ENCODE results near the gene ZNF688.

Gene ZNF688

DNA sequence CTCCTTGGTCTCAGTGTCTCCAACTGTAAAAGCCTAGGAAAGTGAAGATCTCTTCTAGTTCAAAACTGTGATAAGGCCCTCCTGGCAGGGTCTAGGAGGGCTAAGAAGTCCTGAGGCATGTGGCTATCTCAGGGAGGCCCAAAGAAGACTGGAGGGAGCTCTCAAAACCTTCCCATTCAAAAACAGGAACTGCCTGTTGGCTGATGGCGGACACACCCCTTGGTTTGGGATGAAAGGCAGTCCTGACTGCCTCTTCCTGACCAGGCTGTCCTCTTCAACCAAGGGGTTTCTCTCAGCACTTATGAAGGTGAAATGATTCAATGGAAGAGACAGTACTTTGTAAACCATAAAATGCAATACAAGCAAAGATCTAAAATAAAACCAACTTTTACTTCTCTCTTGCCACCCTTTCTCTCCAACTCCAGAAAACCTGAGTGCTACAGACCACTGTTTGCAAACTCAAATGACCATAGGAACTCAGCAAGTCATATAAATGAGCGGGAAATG lies 18.1 kb downstream of the ZNF688 start:
- TF ChIP-seq, protein P1, sequence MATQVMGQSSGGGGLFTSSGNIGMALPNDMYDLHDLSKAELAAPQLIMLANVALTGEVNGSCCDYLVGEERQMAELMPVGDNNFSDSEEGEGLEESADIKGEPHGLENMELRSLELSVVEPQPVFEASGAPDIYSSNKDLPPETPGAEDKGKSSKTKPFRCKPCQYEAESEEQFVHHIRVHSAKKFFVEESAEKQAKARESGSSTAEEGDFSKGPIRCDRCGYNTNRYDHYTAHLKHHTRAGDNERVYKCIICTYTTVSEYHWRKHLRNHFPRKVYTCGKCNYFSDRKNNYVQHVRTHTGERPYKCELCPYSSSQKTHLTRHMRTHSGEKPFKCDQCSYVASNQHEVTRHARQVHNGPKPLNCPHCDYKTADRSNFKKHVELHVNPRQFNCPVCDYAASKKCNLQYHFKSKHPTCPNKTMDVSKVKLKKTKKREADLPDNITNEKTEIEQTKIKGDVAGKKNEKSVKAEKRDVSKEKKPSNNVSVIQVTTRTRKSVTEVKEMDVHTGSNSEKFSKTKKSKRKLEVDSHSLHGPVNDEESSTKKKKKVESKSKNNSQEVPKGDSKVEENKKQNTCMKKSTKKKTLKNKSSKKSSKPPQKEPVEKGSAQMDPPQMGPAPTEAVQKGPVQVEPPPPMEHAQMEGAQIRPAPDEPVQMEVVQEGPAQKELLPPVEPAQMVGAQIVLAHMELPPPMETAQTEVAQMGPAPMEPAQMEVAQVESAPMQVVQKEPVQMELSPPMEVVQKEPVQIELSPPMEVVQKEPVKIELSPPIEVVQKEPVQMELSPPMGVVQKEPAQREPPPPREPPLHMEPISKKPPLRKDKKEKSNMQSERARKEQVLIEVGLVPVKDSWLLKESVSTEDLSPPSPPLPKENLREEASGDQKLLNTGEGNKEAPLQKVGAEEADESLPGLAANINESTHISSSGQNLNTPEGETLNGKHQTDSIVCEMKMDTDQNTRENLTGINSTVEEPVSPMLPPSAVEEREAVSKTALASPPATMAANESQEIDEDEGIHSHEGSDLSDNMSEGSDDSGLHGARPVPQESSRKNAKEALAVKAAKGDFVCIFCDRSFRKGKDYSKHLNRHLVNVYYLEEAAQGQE (IDR thresholded peaks at IDR 0.05; ENCODE audit: insufficient replicate concordance, low read depth) = no peak
- TF ChIP-seq SPI1 (IDR thresholded peaks at IDR 0.05; ENCODE audit: borderline replicate concordance, low read depth) = peak; percentile 98
- Histone ChIP-seq H3K4me3 (replicated peaks; ENCODE audit: insufficient read depth, low read length) (no peak overlapping the region), H3K27me3 (ENCODE audit: insufficient read depth, poor library complexity, severe bottlenecking) (no peaks in the 10 kb centered on the region), H3K27ac (replicated peaks) (no peak overlapping the region)
- DNase-seq (ENCODE audit: low read depth in 1 of 2, low spot score in 1 of 2) = peak in 1 of 2 experiments; percentile 46

DNA sequence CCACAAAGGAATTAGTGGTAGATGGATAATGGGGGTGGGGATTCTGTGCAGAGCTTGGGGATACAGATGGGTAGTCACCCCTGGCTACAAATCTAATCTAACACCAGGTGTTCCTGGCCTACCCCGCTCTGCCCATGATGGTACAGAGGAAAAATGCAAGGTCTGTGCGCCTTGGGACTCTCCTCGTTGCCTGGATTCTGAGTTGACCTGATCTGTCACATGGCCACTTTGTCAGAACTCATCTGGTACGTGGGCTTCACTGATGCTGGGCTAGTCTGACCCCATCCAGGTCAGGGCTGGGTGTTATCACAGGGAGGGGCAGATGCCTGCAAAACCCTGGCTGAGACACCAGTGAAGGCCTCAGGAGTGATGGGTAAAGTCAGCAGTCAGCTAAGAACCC lies 18.6 kb downstream of the ZNF688 start:
- DNase-seq (ENCODE audit: low read depth in 1 of 2, low spot score in 1 of 2) = no peak
- H3K27me3 ChIP-seq (ENCODE audit: insufficient read depth, poor library complexity, severe bottlenecking) = no peaks in the 10 kb centered on the region
- no peak overlapping the region for H3K27ac ChIP-seq (replicated peaks)
- TF ChIP-seq GABPA (IDR thresholded peaks at IDR 0.05; ENCODE audit: low read depth) = no peak
- TF ChIP-seq, protein P1 (IDR thresholded peaks at IDR 0.05; ENCODE audit: insufficient replicate concordance, low read depth) = no peak
- no peak for TF ChIP-seq SPI1 (IDR thresholded peaks at IDR 0.05; ENCODE audit: borderline replicate concordance, low read depth)
- no peak for TF ChIP-seq CTCF (IDR thresholded peaks at IDR 0.05; ENCODE audit: insufficient read depth, low read length)
- TF ChIP-seq POLR2AphosphoS5 (IDR thresholded peaks at IDR 0.05; ENCODE audit: low read depth) = no peak
- no peak overlapping the region for H3K4me3 ChIP-seq (replicated peaks; ENCODE audit: insufficient read depth, low read length)

- peak in 1 of 2 experiments; percentile 47 for DNase-seq (ENCODE audit: low read depth in 1 of 2, low spot score in 1 of 2)
- Histone ChIP-seq H3K4me3 (replicated peaks; ENCODE audit: insufficient read depth, low read length) (no peak overlapping the region), H3K27ac (replicated peaks) (no peak overlapping the region), H3K27me3 (ENCODE audit: insufficient read depth, poor library complexity, severe bottlenecking) (no peaks in the 10 kb centered on the region)
- TF ChIP-seq CTCF (IDR thresholded peaks at IDR 0.05; ENCODE audit: insufficient read depth, low read length) (no peak), POLR2AphosphoS5 (IDR thresholded peaks at IDR 0.05; ENCODE audit: low read depth) (no peak), GABPA (IDR thresholded peaks at IDR 0.05; ENCODE audit: low read depth) (no peak), SPI1 (IDR thresholded peaks at IDR 0.05; ENCODE audit: borderline replicate concordance, low read depth) (no peak)
- TF ChIP-seq, protein P1 (IDR thresholded peaks at IDR 0.05; ENCODE audit: insufficient replicate concordance, low read depth) = no peak
Observed at GRCh38 chr16:30551781-30552180, 19.7 kb downstream of the ZNF688 start.
